OCI-LY7 (cell line): Measurements from ENCODE around the gene FRMD6.

Source experiments
- EZH2phosphoT487 ChIP-seq: fragments of 200-600 bp; sonication (generic); IDR thresholded peaks from 2 replicates; pipeline ENCODE4 v1.6.1; 2018; ENCODE audit warnings: low read depth, borderline replicate concordance, mild to moderate bottlenecking, mixed run types, antibody characterized with exemption, low read length, moderate library complexity, mixed read lengths
- TF ChIP-seq, protein P1 (sequence below): fragments of 200-600 bp; sonication (generic); conservative IDR thresholded peaks from 2 replicates; pipeline ENCODE4 v1.5.1; 2014; ENCODE audit warnings: mild to moderate bottlenecking, antibody characterized with exemption, low read length, moderate library complexity, mixed read lengths

DNA sequence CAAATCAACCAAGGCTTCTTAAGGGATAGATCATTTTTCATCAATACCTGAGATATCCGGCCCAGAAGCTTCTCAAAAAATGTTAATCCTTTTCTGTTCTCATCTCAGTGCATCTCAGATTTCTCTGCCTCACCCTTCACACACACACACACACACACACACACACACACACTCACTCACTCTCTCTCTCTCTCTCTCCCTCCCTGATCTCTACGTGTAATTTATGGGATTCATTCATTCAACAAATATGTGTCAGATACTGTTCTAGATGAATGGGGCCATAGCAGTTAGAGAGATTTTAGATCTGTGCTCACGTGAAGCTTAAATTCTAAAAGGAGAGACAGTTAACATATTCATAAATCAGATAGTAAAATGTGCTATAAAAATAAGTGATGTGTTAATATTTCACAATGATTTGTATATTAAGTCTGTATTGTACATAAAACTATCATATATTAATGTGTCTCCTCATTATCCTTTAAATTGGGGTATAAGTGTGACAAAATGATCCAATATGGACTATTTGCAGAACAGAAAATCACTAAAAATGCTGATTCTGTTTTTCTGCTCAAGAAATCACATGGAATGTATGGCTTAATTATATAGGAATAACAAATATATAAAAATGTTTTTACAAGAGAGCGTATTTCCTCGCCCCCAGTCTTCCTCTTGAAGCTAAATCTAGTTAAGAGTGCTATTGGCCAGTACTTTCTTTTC lies 7.3 kb upstream of the FRMD6 start:
- TF ChIP-seq, protein P1, sequence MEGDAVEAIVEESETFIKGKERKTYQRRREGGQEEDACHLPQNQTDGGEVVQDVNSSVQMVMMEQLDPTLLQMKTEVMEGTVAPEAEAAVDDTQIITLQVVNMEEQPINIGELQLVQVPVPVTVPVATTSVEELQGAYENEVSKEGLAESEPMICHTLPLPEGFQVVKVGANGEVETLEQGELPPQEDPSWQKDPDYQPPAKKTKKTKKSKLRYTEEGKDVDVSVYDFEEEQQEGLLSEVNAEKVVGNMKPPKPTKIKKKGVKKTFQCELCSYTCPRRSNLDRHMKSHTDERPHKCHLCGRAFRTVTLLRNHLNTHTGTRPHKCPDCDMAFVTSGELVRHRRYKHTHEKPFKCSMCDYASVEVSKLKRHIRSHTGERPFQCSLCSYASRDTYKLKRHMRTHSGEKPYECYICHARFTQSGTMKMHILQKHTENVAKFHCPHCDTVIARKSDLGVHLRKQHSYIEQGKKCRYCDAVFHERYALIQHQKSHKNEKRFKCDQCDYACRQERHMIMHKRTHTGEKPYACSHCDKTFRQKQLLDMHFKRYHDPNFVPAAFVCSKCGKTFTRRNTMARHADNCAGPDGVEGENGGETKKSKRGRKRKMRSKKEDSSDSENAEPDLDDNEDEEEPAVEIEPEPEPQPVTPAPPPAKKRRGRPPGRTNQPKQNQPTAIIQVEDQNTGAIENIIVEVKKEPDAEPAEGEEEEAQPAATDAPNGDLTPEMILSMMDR, result no peak
- TF ChIP-seq EZH2phosphoT487, result no peak
